BLaER1 (cell line): ENCODE data around the gene MYO6.
A peak's percentile ranks its signal among the peaks of the same experiment; 100 is the strongest.

Experiments
- H3K27ac ChIP-seq: shearing (Covaris generic); formaldehyde crosslinking; 2 replicates; pipeline ENCODE4 v1.8.1; 2022
- H3K27me3 ChIP-seq: shearing (Covaris generic); formaldehyde crosslinking; 2 replicates; pipeline ENCODE4 v1.8.1; 2022
- H3K36me3 ChIP-seq: shearing (Covaris generic); formaldehyde crosslinking; 2 replicates; pipeline ENCODE4 v1.8.1; 2022
- H3K4me1 ChIP-seq: shearing (Covaris generic); formaldehyde crosslinking; 2 replicates; pipeline ENCODE4 v1.8.1; 2022
- H3K4me2 ChIP-seq: shearing (Covaris generic); formaldehyde crosslinking; 2 replicates; pipeline ENCODE4 v1.8.1; 2022
- H3K4me3 ChIP-seq: shearing (Covaris generic); formaldehyde crosslinking; 2 replicates; pipeline ENCODE4 v1.8.1; 2022
- H3K9ac ChIP-seq: shearing (Covaris generic); formaldehyde crosslinking; 2 replicates; pipeline ENCODE4 v1.8.1; 2022
- H3K9me3 ChIP-seq: shearing (Covaris generic); formaldehyde crosslinking; 2 replicates; pipeline ENCODE4 v1.8.1; 2022
- H4K20me1 ChIP-seq: shearing (Covaris generic); formaldehyde crosslinking; 2 replicates; pipeline ENCODE4 v1.8.1; 2022
- Cebpa-rat ChIP-seq: shearing (Covaris generic); IDR thresholded peaks from 2 replicates; pipeline ENCODE4 v1.8.1; 2022

The MYO6 gene

DNA sequence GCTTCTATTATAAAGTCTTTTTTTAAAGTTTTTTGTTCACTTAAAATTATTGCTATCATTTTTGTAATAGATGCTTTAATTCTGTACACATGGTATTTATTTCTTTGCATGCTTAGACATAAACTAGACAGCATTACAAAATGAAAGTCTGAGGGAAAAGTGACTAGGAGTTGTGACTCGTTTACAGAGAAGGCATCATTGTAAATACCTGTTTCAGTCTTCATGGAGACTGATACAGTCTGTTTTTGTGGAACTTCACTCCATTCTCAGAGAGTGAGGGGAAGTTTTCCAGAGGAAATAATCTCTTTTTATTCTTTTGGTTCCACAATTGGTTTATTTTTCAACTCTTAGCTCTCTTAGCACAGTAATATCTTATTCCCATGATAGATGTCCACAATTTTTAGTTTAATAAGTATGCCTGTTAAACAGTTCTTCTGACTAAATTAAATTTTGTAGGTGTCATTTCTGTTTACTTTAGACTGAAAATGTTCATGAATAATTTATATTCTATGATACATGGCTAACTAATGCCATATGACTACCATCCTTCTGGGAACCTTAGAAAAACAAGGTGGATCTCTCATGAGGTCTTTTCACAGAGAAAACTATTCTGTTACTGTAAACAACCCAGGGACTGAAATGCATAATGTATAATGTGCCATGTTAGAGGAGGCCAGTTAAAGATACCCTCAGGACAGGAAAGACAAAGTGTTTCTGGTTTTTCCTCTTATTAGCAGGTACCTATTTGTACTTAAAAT, 69.2 kb downstream of the MYO6 start:
- Histone ChIP-seq H3K9ac (no peak overlapping the region), H3K4me3 (no peak overlapping the region), H3K36me3 (no peaks in the 10 kb centered on the region), H4K20me1 (no peaks in the 10 kb centered on the region), H3K4me1 (no peaks in the 10 kb centered on the region), H3K27ac (no peak overlapping the region), H3K4me2 (no peak overlapping the region), H3K27me3 (no peaks in the 10 kb centered on the region), H3K9me3 (no peaks in the 10 kb centered on the region)
- no peak for TF ChIP-seq Cebpa-rat

DNA sequence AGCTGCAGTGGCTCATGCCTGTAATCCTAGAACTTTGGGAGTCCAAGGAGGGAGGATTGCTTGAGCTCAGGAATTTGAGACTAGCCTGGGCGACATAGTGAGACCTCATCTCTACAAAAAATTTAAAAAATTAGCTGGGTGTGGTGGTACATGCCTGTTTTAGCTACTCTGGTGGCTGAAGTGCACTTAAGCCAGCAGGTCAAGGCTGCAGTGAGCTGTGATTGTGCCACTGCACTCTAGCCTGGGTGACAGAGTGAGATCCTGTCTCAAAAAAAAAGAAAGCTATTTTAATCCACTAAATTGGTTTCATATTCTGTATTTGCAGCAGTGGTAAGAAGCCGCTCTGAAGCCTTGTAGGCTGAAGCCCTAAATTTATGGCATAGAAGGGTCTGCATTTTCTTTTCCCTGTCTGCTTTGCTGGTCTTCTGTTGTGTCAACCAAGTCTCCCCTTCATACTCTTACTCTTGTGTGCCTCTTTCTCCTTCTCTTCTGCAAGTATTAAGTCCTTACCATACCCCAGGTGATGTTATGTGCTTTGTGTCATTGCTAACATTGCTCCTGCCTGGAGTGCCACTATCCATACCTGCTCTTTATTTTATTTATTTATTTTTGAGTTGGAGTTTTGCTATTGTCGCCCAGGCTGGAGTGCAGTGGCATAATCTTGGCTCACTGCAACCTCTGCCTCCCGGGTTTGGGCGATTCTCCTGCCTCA, 70.9 kb downstream of the MYO6 start:
- Histone ChIP-seq H3K9me3 (no peaks in the 10 kb centered on the region), H4K20me1 (no peaks in the 10 kb centered on the region), H3K4me3 (no peak overlapping the region), H3K9ac (no peak overlapping the region), H3K27me3 (no peaks in the 10 kb centered on the region), H3K27ac (no peak overlapping the region), H3K4me1 (no peaks in the 10 kb centered on the region), H3K4me2 (no peak overlapping the region), H3K36me3 (no peaks in the 10 kb centered on the region)
- no peak for TF ChIP-seq Cebpa-rat

DNA sequence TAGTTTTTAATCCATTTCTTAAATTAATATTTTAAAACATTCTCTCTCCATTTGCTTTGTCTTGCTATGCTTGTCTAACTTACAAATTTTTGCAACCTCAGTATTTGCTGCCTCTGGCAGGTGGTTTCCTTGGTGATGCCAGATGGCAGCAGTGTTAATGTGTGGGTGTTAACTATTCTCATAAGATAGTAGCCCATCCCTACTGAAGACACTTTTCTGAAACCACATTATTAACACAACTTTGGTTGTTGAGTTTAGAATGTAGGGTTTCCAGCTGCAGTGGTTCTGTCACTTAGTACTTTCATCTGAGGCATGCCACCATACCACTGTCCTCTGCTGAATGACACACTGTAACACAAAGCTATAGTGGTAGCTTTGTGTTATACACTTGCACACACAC, 75.1 kb downstream of the MYO6 start:
- Histone ChIP-seq H3K4me1 (no peaks in the 10 kb centered on the region), H3K9ac (no peak overlapping the region), H3K9me3 (no peaks in the 10 kb centered on the region), H3K27me3 (no peaks in the 10 kb centered on the region), H3K36me3 (no peaks in the 10 kb centered on the region), H3K27ac (no peak overlapping the region), H3K4me2 (no peak overlapping the region), H3K4me3 (no peak overlapping the region), H4K20me1 (no peaks in the 10 kb centered on the region)
- TF ChIP-seq Cebpa-rat = no peak

DNA sequence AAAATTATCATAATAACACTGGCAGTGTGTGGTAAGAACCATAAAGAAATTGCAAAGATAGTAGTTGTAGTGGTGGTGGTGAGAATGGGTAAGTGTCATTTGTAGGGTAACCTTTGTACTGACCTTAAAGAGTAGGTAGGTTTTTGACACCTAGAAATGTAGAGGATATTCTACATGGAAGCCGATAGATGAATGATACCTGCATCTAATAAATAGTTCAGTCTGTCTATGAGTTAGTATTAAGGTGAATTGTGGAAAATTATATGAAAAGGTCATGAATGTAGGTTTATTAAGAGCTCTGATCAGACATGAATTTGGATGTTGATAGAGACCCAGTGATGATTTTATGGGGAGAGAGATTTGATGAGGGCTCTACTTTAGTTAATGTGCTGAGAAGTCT, 78.1 kb downstream of the MYO6 start:
- no peak for TF ChIP-seq Cebpa-rat
- Histone ChIP-seq H3K4me2 (no peak overlapping the region), H3K9ac (no peak overlapping the region), H3K27me3 (no peaks in the 10 kb centered on the region), H3K4me3 (no peak overlapping the region), H3K36me3 (no peaks in the 10 kb centered on the region), H3K4me1 (no peaks in the 10 kb centered on the region), H3K9me3 (no peaks in the 10 kb centered on the region), H4K20me1 (no peaks in the 10 kb centered on the region), H3K27ac (no peak overlapping the region)

DNA sequence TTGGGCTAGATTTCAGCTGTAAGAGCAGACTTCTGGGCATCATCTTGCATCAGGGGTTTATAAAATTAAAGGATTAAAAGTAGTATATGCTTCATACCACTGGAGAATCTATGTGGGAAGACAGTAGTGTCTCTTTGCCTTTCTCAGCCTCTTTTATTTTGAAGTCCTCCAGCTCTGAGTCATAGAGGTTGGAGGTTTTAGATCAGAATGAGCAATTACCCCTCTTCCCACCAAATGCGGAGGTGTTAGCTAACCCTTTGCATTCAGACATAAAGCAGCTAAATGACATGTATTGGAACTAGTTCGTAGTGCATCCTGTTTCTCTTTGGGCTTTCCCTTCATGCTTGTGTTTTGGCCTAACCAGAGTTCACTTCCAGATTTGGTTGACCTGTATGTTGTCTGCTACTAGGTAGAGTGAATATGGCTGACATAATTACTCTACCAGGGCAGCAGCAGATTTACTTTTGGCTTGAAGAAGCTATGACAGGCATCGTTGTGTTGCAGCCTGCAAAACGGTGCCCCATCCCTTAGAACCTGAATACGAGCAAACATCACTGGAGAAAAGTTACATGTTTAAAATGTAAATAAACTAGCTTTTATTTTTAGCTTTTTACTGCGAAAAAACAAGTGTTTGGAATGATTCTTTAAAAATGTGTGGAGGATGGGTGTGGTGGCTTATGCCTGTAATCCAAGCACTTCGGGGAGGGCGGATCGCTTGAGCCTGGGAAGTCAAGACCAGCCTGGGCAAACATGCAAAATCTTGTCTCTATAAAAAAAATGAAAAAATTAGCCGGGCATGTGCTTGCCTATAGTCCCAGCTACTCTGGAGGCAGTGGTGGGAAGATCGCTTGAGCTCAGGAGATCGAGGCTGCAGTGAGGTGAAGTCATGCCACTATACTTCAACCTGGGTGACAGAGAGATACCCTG, 82.2 kb downstream of the MYO6 start:
- Histone ChIP-seq H3K4me2 (no peak overlapping the region), H4K20me1 (no peaks in the 10 kb centered on the region), H3K9me3 (no peaks in the 10 kb centered on the region), H3K4me1 (no peaks in the 10 kb centered on the region), H3K27me3 (no peaks in the 10 kb centered on the region), H3K9ac (no peak overlapping the region), H3K27ac (no peak overlapping the region), H3K4me3 (no peak overlapping the region), H3K36me3 (no peaks in the 10 kb centered on the region)
- no peak for TF ChIP-seq Cebpa-rat

DNA sequence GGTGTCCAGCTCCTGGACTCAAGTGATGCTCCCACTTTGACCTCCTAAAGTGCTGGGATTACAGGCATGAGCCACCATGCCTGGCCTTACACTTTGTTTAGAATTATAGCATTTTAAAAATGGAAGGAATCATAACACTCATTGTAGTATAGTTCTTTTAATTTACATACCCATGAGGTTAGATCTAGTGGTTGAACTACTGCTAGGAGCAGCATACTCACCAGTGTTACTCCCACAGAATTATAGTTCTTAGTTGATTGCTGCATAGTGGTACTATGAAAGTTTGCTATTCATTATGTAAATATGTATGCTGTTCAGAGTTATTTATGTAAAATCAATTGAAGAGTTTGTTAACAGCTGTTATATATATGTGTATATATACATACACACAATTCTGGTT, 85.4 kb downstream of the MYO6 start:
- H3K9me3 ChIP-seq = no peaks in the 10 kb centered on the region
- H3K9ac ChIP-seq = no peak overlapping the region

DNA sequence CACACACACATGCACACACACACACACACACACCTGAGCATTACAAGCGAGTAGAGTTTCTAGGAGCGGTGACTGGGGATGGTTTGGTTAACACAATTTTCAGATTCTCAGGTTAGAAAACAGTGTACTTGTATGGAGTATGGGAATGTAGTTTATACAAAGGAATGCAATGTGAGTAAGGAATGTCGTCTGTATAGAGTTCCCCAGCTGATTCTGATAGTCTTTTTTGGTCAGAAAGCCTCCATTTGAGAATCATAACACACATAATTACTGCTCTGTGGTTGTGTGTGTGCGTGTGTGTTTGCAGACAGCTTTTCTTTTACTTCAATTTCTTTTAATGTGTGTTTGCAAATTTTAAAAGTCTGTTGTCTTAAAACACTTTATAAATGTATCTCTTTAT, 93.2 kb downstream of the MYO6 start:
- Histone ChIP-seq H3K4me1 (peaks cover 8% of the 10 kb centered on the region; the same call in 1 of the 2 replicates), H3K36me3 (no peaks in the 10 kb centered on the region), H3K4me2 (no peak overlapping the region), H3K27ac (no peak overlapping the region), H3K9me3 (no peaks in the 10 kb centered on the region), H3K27me3 (no peaks in the 10 kb centered on the region), H3K4me3 (no peak overlapping the region), H3K9ac (no peak overlapping the region), H4K20me1 (no peaks in the 10 kb centered on the region)
- no peak for TF ChIP-seq Cebpa-rat

More for the DNA sequence above, 85.4 kb downstream of the MYO6 start:
- H3K27me3 ChIP-seq = no peaks in the 10 kb centered on the region
- H3K4me2 ChIP-seq = no peak overlapping the region
- H3K4me1 ChIP-seq = no peaks in the 10 kb centered on the region
- H3K27ac ChIP-seq = no peak overlapping the region
- no peak for TF ChIP-seq Cebpa-rat
- no peaks in the 10 kb centered on the region for H3K36me3 ChIP-seq
- H3K4me3 ChIP-seq = no peak overlapping the region
- no peaks in the 10 kb centered on the region for H4K20me1 ChIP-seq

DNA sequence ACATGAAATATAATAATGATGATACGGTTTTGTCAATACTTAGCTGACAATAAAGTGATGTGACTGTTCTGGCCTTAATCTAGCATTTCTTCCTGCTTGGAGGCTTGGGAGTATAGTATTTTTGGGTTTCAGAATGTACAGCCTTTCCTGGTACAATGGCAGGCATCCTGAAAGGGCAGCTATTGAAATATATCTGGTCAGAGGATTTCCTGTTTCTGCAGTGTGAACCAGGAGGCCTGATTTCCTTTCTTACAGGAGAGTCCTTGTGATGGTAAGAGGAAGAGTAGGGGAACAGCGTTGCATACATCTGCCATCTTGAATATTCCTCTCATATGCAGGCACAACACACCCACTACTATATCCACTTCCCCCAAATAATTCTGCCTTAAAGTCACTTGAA, 93.7 kb downstream of the MYO6 start:
- Histone ChIP-seq H3K4me1 (peaks cover 8% of the 10 kb centered on the region; the same call in 1 of the 2 replicates), H3K27me3 (no peaks in the 10 kb centered on the region), H3K27ac (no peak overlapping the region), H3K4me3 (no peak overlapping the region), H4K20me1 (no peaks in the 10 kb centered on the region), H3K36me3 (no peaks in the 10 kb centered on the region), H3K9ac (no peak overlapping the region), H3K9me3 (no peaks in the 10 kb centered on the region), H3K4me2 (peak overlapping the region; percentile 32; the same call in 1 of the 2 replicates)
- TF ChIP-seq Cebpa-rat = no peak

DNA sequence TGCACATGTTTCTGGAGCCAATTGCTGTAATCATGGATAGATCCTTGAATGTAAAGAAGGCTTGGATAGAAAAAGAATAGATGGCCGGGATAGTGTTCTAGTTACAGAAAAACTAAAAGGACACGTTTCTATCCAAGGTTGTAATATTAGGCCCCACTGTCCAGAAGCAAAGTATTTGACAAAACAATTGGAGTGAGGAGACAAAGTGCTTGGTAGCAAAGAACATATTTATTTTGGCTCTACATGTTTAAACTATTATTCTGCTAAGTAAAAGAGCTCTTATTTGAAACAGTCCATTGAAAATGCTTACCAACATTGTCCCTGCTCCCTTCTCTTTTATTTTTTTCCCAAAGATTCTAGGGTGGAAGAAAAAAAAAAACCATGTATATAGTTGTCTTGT, 94.4 kb downstream of the MYO6 start:
- no peak for TF ChIP-seq Cebpa-rat
- Histone ChIP-seq H4K20me1 (no peaks in the 10 kb centered on the region), H3K27me3 (no peaks in the 10 kb centered on the region), H3K9ac (no peak overlapping the region), H3K9me3 (no peaks in the 10 kb centered on the region), H3K4me2 (no peak overlapping the region), H3K4me3 (no peak overlapping the region), H3K36me3 (no peaks in the 10 kb centered on the region), H3K27ac (no peak overlapping the region), H3K4me1 (peaks cover 8% of the 10 kb centered on the region; the same call in 1 of the 2 replicates)
